DOHH2 (cell line): Measurements from ENCODE around the gene OR2S2.

Experiments
- H3F3A ChIP-seq: fragments of 200-600 bp; sonication (generic), shearing (Covaris generic); 2 replicates; pipeline ENCODE4 v1.6.0; 2016; ENCODE audit warnings: antibody characterized with exemption, mild to moderate bottlenecking; ENCODE audit not compliant: control insufficient read depth, insufficient read depth
- H3K27ac ChIP-seq: fragments of 200-600 bp; sonication (generic); 2 replicates; pipeline ENCODE4 v1.5.1; 2014; ENCODE audit warnings: low read depth, mild to moderate bottlenecking, low read length, moderate library complexity
- H3K27me3 ChIP-seq: fragments of 200-600 bp; sonication (generic); 2 replicates; pipeline ENCODE4 v1.6.1; 2014; ENCODE audit warnings: mild to moderate bottlenecking, low read length, mixed read lengths; ENCODE audit not compliant: control insufficient read depth
- H3K36me3 ChIP-seq: fragments of 200-600 bp; sonication (generic); 2 replicates; pipeline ENCODE4 v1.6.1; 2014; ENCODE audit warnings: mild to moderate bottlenecking, low read length, moderate library complexity, mixed read lengths; ENCODE audit not compliant: control insufficient read depth
- H3K4me1 ChIP-seq: fragments of 200-600 bp; sonication (generic); 2 replicates; pipeline ENCODE4 v1.6.1; 2014; ENCODE audit warnings: mild to moderate bottlenecking, low read length, mixed read lengths; ENCODE audit not compliant: control insufficient read depth
- H3K4me2 ChIP-seq: fragments of 200-600 bp; sonication (generic); 2 replicates; pipeline ENCODE4 v1.6.0; 2014; ENCODE audit warnings: mild to moderate bottlenecking, low read length, moderate library complexity
- H3K4me3 ChIP-seq: fragments of 200-600 bp; sonication (generic); 2 replicates; pipeline ENCODE4 v1.5.1; 2014; ENCODE audit warnings: mild to moderate bottlenecking, low read length, mixed read lengths
- H3K79me2 ChIP-seq: fragments of 200-600 bp; sonication (generic); 2 replicates; pipeline ENCODE4 v1.6.1; 2014; ENCODE audit warnings: mild to moderate bottlenecking, low read length, mixed read lengths; ENCODE audit not compliant: control insufficient read depth
- H3K9me2 ChIP-seq: fragments of 200-600 bp; sonication (generic); replicated peaks from 2 replicates; pipeline ENCODE4 v1.6.1; 2014; ENCODE audit warnings: mild to moderate bottlenecking, low read length, mixed read lengths; ENCODE audit not compliant: control insufficient read depth
- H3K9me3 ChIP-seq: fragments of 200-600 bp; sonication (generic); 2 replicates; pipeline ENCODE4 v1.6.1; 2014; ENCODE audit warnings: antibody characterized with exemption, low read length, mixed read lengths; ENCODE audit not compliant: control insufficient read depth, insufficient read depth
- H4K20me1 ChIP-seq: fragments of 200-600 bp; sonication (generic); 2 replicates; pipeline ENCODE4 v1.6.0; 2014; ENCODE audit warnings: low read depth, mild to moderate bottlenecking, antibody characterized with exemption, low read length, moderate library complexity; ENCODE audit not compliant: control insufficient read depth, insufficient read depth
- EZH2phosphoT487 ChIP-seq: fragments of 200-600 bp; sonication (generic); IDR thresholded peaks from 2 replicates; pipeline ENCODE4 v1.6.1; 2017; ENCODE audit warnings: borderline replicate concordance, mild to moderate bottlenecking, antibody characterized with exemption, low read length, moderate library complexity, mixed read lengths
- TF ChIP-seq, protein P1 (sequence below): fragments of 200-600 bp; sonication (generic); IDR thresholded peaks from one replicate; pipeline ENCODE4 v1.5.1; 2014; ENCODE audit warnings: antibody characterized with exemption, mild to moderate bottlenecking, low read depth, low read length; ENCODE audit not compliant: poor library complexity, severe bottlenecking

Gene OR2S2

DNA sequence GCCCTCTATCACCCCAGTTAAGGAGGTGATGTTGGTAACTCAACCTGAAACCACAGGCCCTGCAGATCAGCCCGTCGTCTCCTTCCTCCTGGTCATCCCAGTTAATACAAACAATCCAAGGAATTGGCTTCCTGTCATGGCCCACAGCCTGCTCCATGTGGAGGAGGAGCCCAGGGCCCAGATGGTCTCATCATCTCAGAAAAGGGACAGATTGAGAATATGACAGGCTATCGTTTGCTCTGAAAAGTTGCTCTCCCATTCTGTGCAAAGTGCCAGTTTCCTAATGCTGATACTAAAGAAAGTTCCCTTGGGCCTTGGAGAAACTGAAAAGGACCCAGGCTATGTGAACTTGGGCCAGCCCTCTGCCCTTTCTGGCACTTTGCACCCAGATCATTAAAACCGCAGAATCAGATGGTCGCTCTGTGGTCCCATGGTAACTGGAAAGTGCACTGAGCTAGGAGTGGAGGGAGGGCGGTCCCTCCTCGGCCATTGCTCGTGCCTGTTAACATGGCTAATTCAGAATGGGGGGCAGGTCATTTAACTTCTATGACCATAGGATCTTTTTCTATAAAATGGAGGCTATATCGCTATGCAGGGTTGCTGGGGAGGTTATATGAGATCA lies 49.3 kb downstream of the OR2S2 start:
- H3F3A ChIP-seq = 0 out of 2 replicates have a peak, but pooled peaks cover 1% of the 10 kb centered on the region
- peaks cover 3% of the 10 kb centered on the region; the same call in 1 of the 2 replicates for H3K4me1 ChIP-seq
- H3K27ac ChIP-seq = no peak overlapping the region
- peaks cover 21% of the 10 kb centered on the region for H3K27me3 ChIP-seq
- no peaks in the 10 kb centered on the region for H3K9me3 ChIP-seq
- TF ChIP-seq, protein P1, sequence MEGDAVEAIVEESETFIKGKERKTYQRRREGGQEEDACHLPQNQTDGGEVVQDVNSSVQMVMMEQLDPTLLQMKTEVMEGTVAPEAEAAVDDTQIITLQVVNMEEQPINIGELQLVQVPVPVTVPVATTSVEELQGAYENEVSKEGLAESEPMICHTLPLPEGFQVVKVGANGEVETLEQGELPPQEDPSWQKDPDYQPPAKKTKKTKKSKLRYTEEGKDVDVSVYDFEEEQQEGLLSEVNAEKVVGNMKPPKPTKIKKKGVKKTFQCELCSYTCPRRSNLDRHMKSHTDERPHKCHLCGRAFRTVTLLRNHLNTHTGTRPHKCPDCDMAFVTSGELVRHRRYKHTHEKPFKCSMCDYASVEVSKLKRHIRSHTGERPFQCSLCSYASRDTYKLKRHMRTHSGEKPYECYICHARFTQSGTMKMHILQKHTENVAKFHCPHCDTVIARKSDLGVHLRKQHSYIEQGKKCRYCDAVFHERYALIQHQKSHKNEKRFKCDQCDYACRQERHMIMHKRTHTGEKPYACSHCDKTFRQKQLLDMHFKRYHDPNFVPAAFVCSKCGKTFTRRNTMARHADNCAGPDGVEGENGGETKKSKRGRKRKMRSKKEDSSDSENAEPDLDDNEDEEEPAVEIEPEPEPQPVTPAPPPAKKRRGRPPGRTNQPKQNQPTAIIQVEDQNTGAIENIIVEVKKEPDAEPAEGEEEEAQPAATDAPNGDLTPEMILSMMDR = no peak
- TF ChIP-seq EZH2phosphoT487 = no peak
- no peaks in the 10 kb centered on the region for H3K36me3 ChIP-seq
- H3K4me2 ChIP-seq = no peak overlapping the region
- no peak overlapping the region for H3K4me3 ChIP-seq
- no peaks in the 10 kb centered on the region for H4K20me1 ChIP-seq
- no peaks in the 10 kb centered on the region for H3K79me2 ChIP-seq
- H3K9me2 ChIP-seq = no peaks in the 10 kb centered on the region

DNA sequence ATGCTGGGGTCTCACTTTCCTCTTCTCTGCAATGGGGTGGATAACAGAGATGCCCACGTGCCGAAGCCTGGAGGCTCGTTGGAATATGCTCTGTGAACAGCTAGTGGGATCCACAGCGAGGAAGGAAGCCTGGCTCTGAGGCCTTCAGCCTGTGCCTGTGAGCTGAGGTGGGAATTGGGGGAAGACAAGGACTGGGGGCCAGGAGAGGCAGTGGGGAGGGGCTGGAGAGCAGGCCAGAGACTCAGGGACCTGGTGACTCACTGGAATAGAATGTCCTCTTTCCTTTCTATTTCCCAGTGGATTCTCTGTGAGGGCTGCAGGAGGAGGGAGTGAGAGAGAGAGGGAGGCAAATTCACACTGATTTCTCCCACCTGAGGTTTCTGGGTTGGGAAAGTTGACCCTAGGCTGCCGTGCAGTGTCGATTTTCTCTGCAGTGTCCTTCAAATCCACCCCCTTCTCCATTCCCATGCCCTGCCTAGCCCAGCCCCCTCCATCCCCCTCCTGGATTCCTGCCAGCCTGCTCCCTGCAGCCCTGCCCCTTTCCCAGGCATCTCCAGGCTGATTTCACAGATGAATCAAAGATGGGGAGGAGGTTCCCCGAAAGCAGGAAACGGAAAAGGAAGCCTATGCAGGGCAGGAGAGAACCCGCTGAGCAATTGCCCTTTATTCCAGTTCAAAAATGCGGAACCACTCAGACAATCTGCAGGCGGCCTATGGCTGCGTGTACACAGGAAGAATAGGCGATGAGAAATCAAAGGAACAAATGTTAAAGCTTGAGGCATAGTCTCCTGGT lies 50.0 kb downstream of the OR2S2 start:
- H3K4me1 ChIP-seq = peaks cover 6% of the 10 kb centered on the region
- H4K20me1 ChIP-seq = no peaks in the 10 kb centered on the region
- no peaks in the 10 kb centered on the region for H3K79me2 ChIP-seq
- H3K36me3 ChIP-seq = no peaks in the 10 kb centered on the region
- no peaks in the 10 kb centered on the region for H3K9me3 ChIP-seq
- no peak overlapping the region for H3K4me2 ChIP-seq
- H3K4me3 ChIP-seq = no peak overlapping the region
- no peak overlapping the region for H3K27ac ChIP-seq
- no peaks in the 10 kb centered on the region for H3K9me2 ChIP-seq
- H3K27me3 ChIP-seq = peaks cover 21% of the 10 kb centered on the region
- H3F3A ChIP-seq = no peaks in the 10 kb centered on the region
- TF ChIP-seq, protein P1 = no peak
- no peak for TF ChIP-seq EZH2phosphoT487
